ENCODE results near the gene P2RY14. TPM values are rescaled to one million over a fixed set of nuclear protein-coding genes. Genes with fewer than 3 reads are reported as not detected.

P2RY14 gene
- total and polyA plus RNA-seq, 2 of the 13 experiments (the other 11 are each of a cell fraction or from before 2014, with no cell fraction given): not detected

GRCh38 chr3:151178208-151178845 lies 100.0 kb downstream of the P2RY14 start (continued):
- TF ChIP-seq ZHX2 (IDR thresholded peaks at IDR 0.05; ENCODE audit: low read depth) (no peak), ZHX2 (CRISPR knock-in tag; IDR thresholded peaks at IDR 0.05; ENCODE audit: borderline replicate concordance) (no peak), FOSL2 (CRISPR knock-in tag; IDR thresholded peaks at IDR 0.05) (peak; percentile 59), NFYB (CRISPR knock-in tag; IDR thresholded peaks at IDR 0.05) (no peak), ZNF574 (CRISPR knock-in tag; IDR thresholded peaks at IDR 0.05) (peak; percentile 21; the same call in 1 of the 2 replicates), ARID3A (IDR thresholded peaks at IDR 0.05; ENCODE audit: low read depth, low read length) (peak; percentile 39), EP300 (IDR thresholded peaks at IDR 0.05; ENCODE audit: low read depth in 2 of 2, low read length in 2 of 2) (peak; percentile 41 to 84; a peak in 3 of 4 replicates), EP300 (CRISPR knock-in tag; IDR thresholded peaks at IDR 0.05; ENCODE audit: borderline replicate concordance) (peak; percentile 69; the same call in 1 of the 2 replicates), POGK (CRISPR knock-in tag; conservative IDR thresholded peaks at IDR 0.05) (no peak), HNF1B (CRISPR knock-in tag; IDR thresholded peaks at IDR 0.05) (peak; percentile 74), RFXAP (CRISPR knock-in tag; IDR thresholded peaks at IDR 0.05; ENCODE audit: borderline replicate concordance) (no peak; the same call in 1 of the 2 replicates), ZNF331 (CRISPR knock-in tag; IDR thresholded peaks at IDR 0.05) (peak; percentile 86), ZKSCAN8 (CRISPR knock-in tag; IDR thresholded peaks at IDR 0.05; ENCODE audit: borderline replicate concordance) (peak; percentile 49; the same call in 1 of the 2 replicates), NR2F6 (IDR thresholded peaks at IDR 0.05) (no peak), NR2F6 (CRISPR knock-in tag; IDR thresholded peaks at IDR 0.05) (peak; percentile 47; the same call in 1 of the 2 replicates)

All from HepG2 (cell line).